Measurements from ENCODE around the gene IQSEC1.

DNA sequence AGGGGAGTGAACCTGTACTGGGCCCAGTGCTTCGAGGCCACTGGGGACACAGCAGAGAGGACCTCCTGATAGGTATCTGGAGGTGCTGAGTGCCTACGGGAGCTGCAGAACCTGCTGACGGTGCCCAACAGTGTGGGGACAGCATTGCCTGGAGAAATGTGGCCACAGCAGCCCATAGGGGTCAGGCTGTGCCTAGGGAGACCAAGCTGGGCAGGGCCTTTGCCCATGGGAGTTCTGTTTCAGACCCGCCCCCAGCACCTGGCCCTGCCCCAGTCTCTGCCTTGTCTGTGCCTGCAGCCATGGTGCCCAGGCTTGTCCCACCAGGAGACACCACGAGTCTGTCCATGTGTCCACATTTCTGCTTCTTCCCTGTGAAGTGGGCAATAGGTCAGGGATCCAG lies 216.6 kb downstream of the IQSEC1 start:
- TF ChIP-seq, protein P1, sequence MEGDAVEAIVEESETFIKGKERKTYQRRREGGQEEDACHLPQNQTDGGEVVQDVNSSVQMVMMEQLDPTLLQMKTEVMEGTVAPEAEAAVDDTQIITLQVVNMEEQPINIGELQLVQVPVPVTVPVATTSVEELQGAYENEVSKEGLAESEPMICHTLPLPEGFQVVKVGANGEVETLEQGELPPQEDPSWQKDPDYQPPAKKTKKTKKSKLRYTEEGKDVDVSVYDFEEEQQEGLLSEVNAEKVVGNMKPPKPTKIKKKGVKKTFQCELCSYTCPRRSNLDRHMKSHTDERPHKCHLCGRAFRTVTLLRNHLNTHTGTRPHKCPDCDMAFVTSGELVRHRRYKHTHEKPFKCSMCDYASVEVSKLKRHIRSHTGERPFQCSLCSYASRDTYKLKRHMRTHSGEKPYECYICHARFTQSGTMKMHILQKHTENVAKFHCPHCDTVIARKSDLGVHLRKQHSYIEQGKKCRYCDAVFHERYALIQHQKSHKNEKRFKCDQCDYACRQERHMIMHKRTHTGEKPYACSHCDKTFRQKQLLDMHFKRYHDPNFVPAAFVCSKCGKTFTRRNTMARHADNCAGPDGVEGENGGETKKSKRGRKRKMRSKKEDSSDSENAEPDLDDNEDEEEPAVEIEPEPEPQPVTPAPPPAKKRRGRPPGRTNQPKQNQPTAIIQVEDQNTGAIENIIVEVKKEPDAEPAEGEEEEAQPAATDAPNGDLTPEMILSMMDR (conservative IDR thresholded peaks at IDR 0.05; ENCODE audit: low read depth, low read length): no peak
- TF ChIP-seq EZH2 (IDR thresholded peaks at IDR 0.05; ENCODE audit: borderline replicate concordance, low read depth, low read length, poor library complexity, severe bottlenecking): no peak

Data from A673 (cell line).